HEK293 (cell line): ENCODE data around the gene CPD.
A peak's percentile ranks its signal among the peaks of the same experiment; 100 is the strongest.

Experiments
- CTCF ChIA-PET: fragments of 350-600 bp; formaldehyde crosslinking; extraction: SDS; loops from one replicate; lab custom pipeline; 2021; ENCODE audit warnings: antibody characterized with exemption; lab: Yijun Ruan, JAX
- POLR2A ChIA-PET: fragments of 300-600 bp; formaldehyde crosslinking; extraction: SDS; loops from one replicate; lab custom pipeline; 2020; ENCODE audit warnings: antibody characterized with exemption, inconsistent platforms; lab: Yijun Ruan, JAX
- H3K27ac ChIP-seq: fragments of 200-500 bp; sonication (Bioruptor generic); 2 replicates; pipeline ENCODE4 v1.5.1; 2014; ENCODE audit warnings: low read depth, low read length, control low read depth, inconsistent platforms; ENCODE audit errors: extremely low read depth
- H3K36me3 ChIP-seq, 2 experiments: fragments of 200-500 bp in 1 of 2; sonication (Bioruptor generic) in 1 of 2; 1 replicate in 1 of 2; 2 replicates in 1 of 2; pipeline ENCODE4 v1.5.1; 2014 to 2017; ENCODE audit warnings: inconsistent platforms in 2 of 2, low read length in 2 of 2; ENCODE audit not compliant: control insufficient read depth in 2 of 2, insufficient read depth in 1 of 2
- H3K4me1 ChIP-seq: fragments of 200-500 bp; sonication (Bioruptor generic); 2 replicates; pipeline ENCODE4 v1.5.1; 2014; ENCODE audit warnings: mild to moderate bottlenecking, low read length, inconsistent platforms; ENCODE audit not compliant: control insufficient read depth, insufficient read depth
- H3K4me3 ChIP-seq: 2 replicates; pipeline ENCODE4 v1.5.1; 2011; ENCODE audit warnings: low read depth, mild to moderate bottlenecking, control low read depth, low read length, moderate library complexity
- H3K9me3 ChIP-seq: fragments of 200-500 bp; sonication (Bioruptor generic); 2 replicates; pipeline ENCODE4 v1.5.1; 2014; ENCODE audit warnings: low read depth, low read length, inconsistent platforms; ENCODE audit not compliant: control insufficient read depth, insufficient read depth
- KLF10 ChIP-seq: fragments of 450-650 bp; IDR thresholded peaks from 2 replicates; pipeline ENCODE4 v1.5.1; 2018; ENCODE audit warnings: missing biosample characterization, mild to moderate bottlenecking, missing genetic modification characterization
- YY2 ChIP-seq: fragments of 450-650 bp; formaldehyde crosslinking; IDR thresholded peaks from 2 replicates; pipeline ENCODE4 v1.5.1; 2016; ENCODE audit warnings: missing biosample characterization, missing genetic modification characterization
- ZBTB20 ChIP-seq: fragments of 450-650 bp; formaldehyde crosslinking; IDR thresholded peaks from 2 replicates; pipeline ENCODE4 v1.5.1; 2016; ENCODE audit warnings: missing biosample characterization, missing genetic modification characterization
- ZFP3 ChIP-seq: fragments of 450-650 bp; formaldehyde crosslinking; IDR thresholded peaks from 2 replicates; pipeline ENCODE4 v1.5.1; 2016; ENCODE audit warnings: low read depth, missing biosample characterization, missing genetic modification characterization
- ZIC2 ChIP-seq: fragments of 450-650 bp; formaldehyde crosslinking; IDR thresholded peaks from 2 replicates; pipeline ENCODE4 v1.5.1; 2016; ENCODE audit warnings: missing biosample characterization, missing genetic modification characterization
- ZNF114 ChIP-seq: fragments of 450-650 bp; formaldehyde crosslinking; IDR thresholded peaks from 2 replicates; pipeline ENCODE4 v1.5.0; 2017; ENCODE audit warnings: missing biosample characterization, missing genetic modification characterization
- ZNF157 ChIP-seq: fragments of 450-650 bp; formaldehyde crosslinking; IDR thresholded peaks from 2 replicates; pipeline ENCODE4 v1.5.1; 2016; ENCODE audit warnings: missing biosample characterization, missing genetic modification characterization
- ZNF184 ChIP-seq: fragments of 450-650 bp; IDR thresholded peaks from 2 replicates; pipeline ENCODE4 v1.5.1; 2018; ENCODE audit warnings: missing biosample characterization, mild to moderate bottlenecking, missing genetic modification characterization
- ZNF24 ChIP-seq: fragments of 450-650 bp; formaldehyde crosslinking; IDR thresholded peaks from 2 replicates; pipeline ENCODE4 v1.5.1; 2016; ENCODE audit warnings: missing biosample characterization, missing genetic modification characterization
- ZNF274 ChIP-seq, 2 experiments: fragments of 200-500 bp in 1 of 2; fragments of 450-650 bp in 1 of 2; sonication (Bioruptor generic) in 1 of 2; formaldehyde crosslinking in 1 of 2; IDR thresholded peaks; 2 replicates each; pipeline versions ENCODE4 v1.5.1 to v1.6.1; 2014 to 2016; ENCODE audit warnings: borderline replicate concordance in 1 of 2, inconsistent platforms in 1 of 2, low read length in 1 of 2, missing biosample characterization in 1 of 2, missing genetic modification characterization in 1 of 2
- ZNF324 ChIP-seq: fragments of 450-650 bp; formaldehyde crosslinking; IDR thresholded peaks from 2 replicates; pipeline ENCODE4 v1.5.1; 2016; ENCODE audit warnings: missing biosample characterization, missing genetic modification characterization
- ZNF391 ChIP-seq: fragments of 450-650 bp; formaldehyde crosslinking; IDR thresholded peaks from 2 replicates; pipeline ENCODE4 v1.5.1; 2016; ENCODE audit warnings: low read depth, missing biosample characterization, missing genetic modification characterization, borderline replicate concordance
- ZNF394 ChIP-seq: fragments of 450-650 bp; formaldehyde crosslinking; IDR thresholded peaks from 2 replicates; pipeline ENCODE4 v1.5.1; 2016; ENCODE audit warnings: missing biosample characterization, missing genetic modification characterization, mild to moderate bottlenecking, moderate library complexity, borderline replicate concordance
- ZNF514 ChIP-seq: fragments of 450-650 bp; formaldehyde crosslinking; IDR thresholded peaks from 2 replicates; pipeline ENCODE4 v1.5.1; 2016; ENCODE audit warnings: missing biosample characterization, missing genetic modification characterization
- ZNF518A ChIP-seq: fragments of 450-650 bp; formaldehyde crosslinking; conservative IDR thresholded peaks from 2 replicates; pipeline ENCODE4 v1.5.1; 2016; ENCODE audit warnings: low read depth, missing biosample characterization, missing genetic modification characterization
- ZNF596 ChIP-seq: fragments of 450-650 bp; IDR thresholded peaks from 2 replicates; pipeline ENCODE4 v1.5.0; 2018; ENCODE audit warnings: missing biosample characterization, mild to moderate bottlenecking, missing genetic modification characterization, moderate library complexity
- ZNF654 ChIP-seq: fragments of 450-650 bp; formaldehyde crosslinking; IDR thresholded peaks from 2 replicates; pipeline ENCODE4 v1.5.1; 2016; ENCODE audit warnings: low read depth, missing biosample characterization, missing genetic modification characterization
- ZNF664 ChIP-seq: fragments of 450-650 bp; formaldehyde crosslinking; IDR thresholded peaks from 2 replicates; pipeline ENCODE4 v1.5.1; 2016; ENCODE audit warnings: missing biosample characterization, missing genetic modification characterization
- ZNF747 ChIP-seq: fragments of 450-650 bp; formaldehyde crosslinking; IDR thresholded peaks from 2 replicates; pipeline ENCODE4 v1.5.1; 2016; ENCODE audit warnings: missing biosample characterization, missing genetic modification characterization
- ZNF785 ChIP-seq: fragments of 450-650 bp; formaldehyde crosslinking; IDR thresholded peaks from 2 replicates; pipeline ENCODE4 v1.5.1; 2016; ENCODE audit warnings: missing biosample characterization, missing genetic modification characterization
- ZNF843 ChIP-seq: fragments of 450-650 bp; formaldehyde crosslinking; IDR thresholded peaks from 2 replicates; pipeline ENCODE4 v1.5.1; 2016; ENCODE audit warnings: missing biosample characterization, missing genetic modification characterization
- ZSCAN23 ChIP-seq: fragments of 450-650 bp; formaldehyde crosslinking; IDR thresholded peaks from 2 replicates; pipeline ENCODE4 v1.5.1; 2016; ENCODE audit warnings: missing biosample characterization, missing genetic modification characterization

Gene CPD

GRCh38 chr17:30477083-30477773 is 98.5 kb downstream of the CPD start, which contains the start of gene GOSR1 (continued):
- TF ChIP-seq ZNF518A (tag by site-specific recombination): peak; percentile 92
- TF ChIP-seq ZNF843 (tag by site-specific recombination): peak; percentile 71
- TF ChIP-seq YY2: peak; percentile 97
- TF ChIP-seq ZNF596 (tag by site-specific recombination): no peak
- TF ChIP-seq ZNF274 (IDR thresholded peaks at IDR 0.05; ENCODE audit: low read length): no peak
- no peak for TF ChIP-seq ZNF274 (tag by site-specific recombination; IDR thresholded peaks at IDR 0.05; ENCODE audit: borderline replicate concordance)
- peak; percentile 58 for TF ChIP-seq ZNF391 (tag by site-specific recombination)
- TF ChIP-seq ZNF394: no peak; the same call in 1 of the 2 replicates
- peak; percentile 36; the same call in 1 of the 2 replicates for TF ChIP-seq ZSCAN23 (tag by site-specific recombination)
- TF ChIP-seq ZNF24 (tag by site-specific recombination): peak; percentile 86
- TF ChIP-seq ZNF747 (tag by site-specific recombination): no peak
- peak; percentile 20; the same call in 1 of the 2 replicates for TF ChIP-seq ZIC2 (tag by site-specific recombination)
- no peak for TF ChIP-seq ZNF184
- TF ChIP-seq ZFP3 (tag by site-specific recombination): no peak
- no peak for TF ChIP-seq KLF10 (tag by site-specific recombination)
- no peak for TF ChIP-seq ZNF664 (tag by site-specific recombination)
- TF ChIP-seq ZNF324 (tag by site-specific recombination): peak; percentile 80
- TF ChIP-seq ZNF514: no peak; the same call in 1 of the 2 replicates
- TF ChIP-seq ZNF785 (tag by site-specific recombination): no peak; the same call in 1 of the 2 replicates
- TF ChIP-seq ZBTB20: peak; percentile 58; the same call in 1 of the 2 replicates
- TF ChIP-seq ZNF114: no peak
- TF ChIP-seq ZNF654 (tag by site-specific recombination): peak; percentile 61

- no peak for TF ChIP-seq ZNF157 (tag by site-specific recombination)
- TF ChIP-seq ZBTB20: 0 out of 2 replicates have a peak, but pooled peaks have one; percentile 22
- peaks cover 5% of the 10 kb centered on the region; the same call in 1 of the 2 replicates for H3K4me1 ChIP-seq
- H3K27ac ChIP-seq: peak overlapping the region; percentile 77
- peaks cover 37 to 42% of the 10 kb centered on the region in 2 experiments for H3K36me3 ChIP-seq
- H3K4me3 ChIP-seq: peak overlapping the region; percentile 73
- no peaks in the 10 kb centered on the region for H3K9me3 ChIP-seq
- POLR2A ChIA-PET: interaction anchor here (0.6 kb wide), 2 partner anchors 72 to 165 kb away, joined by 3 to 7 read pairs; no protein-coding TSS in a partner anchor
- CTCF ChIA-PET: interaction anchor here (0.5 to 3.3 kb wide), 14 partner anchors 7 to 359 kb away, joined by 3 to 60 read pairs (median 4); no protein-coding TSS in a partner anchor
These were observed 99.0 kb downstream of the CPD start for GRCh38 chr17:30477774-30478115.
